ENCODE results near the gene RALY.

DNA sequence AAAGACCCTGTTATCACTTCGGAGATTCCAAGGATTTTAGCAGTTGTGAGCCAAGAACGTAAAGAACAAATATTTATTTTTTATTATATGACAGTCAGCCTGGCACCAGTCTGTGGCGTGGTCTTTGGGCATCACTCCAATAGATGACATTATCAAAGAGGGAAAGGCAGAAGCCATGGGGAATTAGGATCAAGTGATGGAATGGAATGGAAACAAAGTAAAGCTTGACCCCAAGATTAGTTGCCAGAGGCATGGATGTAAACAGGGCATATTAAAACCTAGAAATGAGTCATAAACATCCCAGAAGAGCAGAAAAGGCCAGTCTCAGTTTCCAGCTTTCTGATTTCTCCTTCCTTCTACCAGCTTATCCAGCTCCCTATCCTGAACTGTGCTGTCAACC lies 106.9 kb downstream of the RALY start:
- TF ChIP-seq, protein P1, sequence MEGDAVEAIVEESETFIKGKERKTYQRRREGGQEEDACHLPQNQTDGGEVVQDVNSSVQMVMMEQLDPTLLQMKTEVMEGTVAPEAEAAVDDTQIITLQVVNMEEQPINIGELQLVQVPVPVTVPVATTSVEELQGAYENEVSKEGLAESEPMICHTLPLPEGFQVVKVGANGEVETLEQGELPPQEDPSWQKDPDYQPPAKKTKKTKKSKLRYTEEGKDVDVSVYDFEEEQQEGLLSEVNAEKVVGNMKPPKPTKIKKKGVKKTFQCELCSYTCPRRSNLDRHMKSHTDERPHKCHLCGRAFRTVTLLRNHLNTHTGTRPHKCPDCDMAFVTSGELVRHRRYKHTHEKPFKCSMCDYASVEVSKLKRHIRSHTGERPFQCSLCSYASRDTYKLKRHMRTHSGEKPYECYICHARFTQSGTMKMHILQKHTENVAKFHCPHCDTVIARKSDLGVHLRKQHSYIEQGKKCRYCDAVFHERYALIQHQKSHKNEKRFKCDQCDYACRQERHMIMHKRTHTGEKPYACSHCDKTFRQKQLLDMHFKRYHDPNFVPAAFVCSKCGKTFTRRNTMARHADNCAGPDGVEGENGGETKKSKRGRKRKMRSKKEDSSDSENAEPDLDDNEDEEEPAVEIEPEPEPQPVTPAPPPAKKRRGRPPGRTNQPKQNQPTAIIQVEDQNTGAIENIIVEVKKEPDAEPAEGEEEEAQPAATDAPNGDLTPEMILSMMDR (IDR thresholded peaks at IDR 0.05) = no peak
- TF ChIP-seq POLR2A (IDR thresholded peaks at IDR 0.05) (no peak), EP300 (IDR thresholded peaks at IDR 0.05) (no peak)

Data from ovary (tissue), 3 donors.